ENCODE data around the gene E2F7.
A peak's percentile ranks its signal among the peaks of the same experiment; 100 is the strongest.

GRCh38 chr12:77065361-77066204 is at the start of gene E2F7:
- peak; percentile 50 for TF ChIP-seq SMC3 (conservative IDR thresholded peaks at IDR 0.05; ENCODE audit: poor library complexity)
- TF ChIP-seq, protein P1, sequence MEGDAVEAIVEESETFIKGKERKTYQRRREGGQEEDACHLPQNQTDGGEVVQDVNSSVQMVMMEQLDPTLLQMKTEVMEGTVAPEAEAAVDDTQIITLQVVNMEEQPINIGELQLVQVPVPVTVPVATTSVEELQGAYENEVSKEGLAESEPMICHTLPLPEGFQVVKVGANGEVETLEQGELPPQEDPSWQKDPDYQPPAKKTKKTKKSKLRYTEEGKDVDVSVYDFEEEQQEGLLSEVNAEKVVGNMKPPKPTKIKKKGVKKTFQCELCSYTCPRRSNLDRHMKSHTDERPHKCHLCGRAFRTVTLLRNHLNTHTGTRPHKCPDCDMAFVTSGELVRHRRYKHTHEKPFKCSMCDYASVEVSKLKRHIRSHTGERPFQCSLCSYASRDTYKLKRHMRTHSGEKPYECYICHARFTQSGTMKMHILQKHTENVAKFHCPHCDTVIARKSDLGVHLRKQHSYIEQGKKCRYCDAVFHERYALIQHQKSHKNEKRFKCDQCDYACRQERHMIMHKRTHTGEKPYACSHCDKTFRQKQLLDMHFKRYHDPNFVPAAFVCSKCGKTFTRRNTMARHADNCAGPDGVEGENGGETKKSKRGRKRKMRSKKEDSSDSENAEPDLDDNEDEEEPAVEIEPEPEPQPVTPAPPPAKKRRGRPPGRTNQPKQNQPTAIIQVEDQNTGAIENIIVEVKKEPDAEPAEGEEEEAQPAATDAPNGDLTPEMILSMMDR (IDR thresholded peaks at IDR 0.05; ENCODE audit: poor library complexity, severe bottlenecking) = peak; percentile 45

Measured in neural cell (in vitro differentiated cells).